Kidney (tissue), 14 donors: ENCODE measurements around the gene OTUD3. TPM values are rescaled to one million over a fixed set of nuclear protein-coding genes. Genes with fewer than 3 reads are reported as not detected.
"Not testable (repeated sequence)": the region's sequence is repeated elsewhere in the genome, so short reads cannot be mapped to it uniquely, and the experiment has no call there.

Experiments used
- DNase-seq, 5 donors: peaks; one replicate each; pipeline ENCODE4 v3.0.0-alpha.2; 2013 to 2020
- FAIRE-seq: peaks from 2 replicates; lab custom pipeline; 2012; peaks lifted over from hg19 to GRCh38; lab: Jason Lieb, UNC
- H3K27ac ChIP-seq, 2 donors: one replicate each; pipeline ENCODE4 v1.7.0; 2013; ENCODE audit warnings: low read depth in 2 of 2, low read length in 2 of 2, inconsistent platforms in 1 of 2
- H3K27me3 ChIP-seq: one replicate; pipeline ENCODE4 v1.7.1; 2013; ENCODE audit warnings: low read length, inconsistent platforms; ENCODE audit not compliant: control insufficient read depth, insufficient read depth
- H3K36me3 ChIP-seq, 3 donors: one replicate each; pipeline versions ENCODE4 v1.7.0 to v1.7.1; 2013; ENCODE audit warnings: low read length in 3 of 3, control low read depth in 1 of 3, inconsistent platforms in 1 of 3; ENCODE audit not compliant: insufficient read depth in 3 of 3, control insufficient read depth in 2 of 3
- H3K4me1 ChIP-seq, 3 donors: one replicate each; pipeline versions ENCODE4 v1.7.0 to v1.7.1; 2013; ENCODE audit warnings: low read length in 3 of 3, inconsistent platforms in 1 of 3, low read depth in 1 of 3; ENCODE audit not compliant: control insufficient read depth in 2 of 3, insufficient read depth in 2 of 3
- H3K4me3 ChIP-seq, 3 donors: one replicate each; pipeline versions ENCODE4 v1.7.0 to v1.8.1; 2013; ENCODE audit warnings: low read length in 3 of 3, control low read depth in 1 of 3, inconsistent platforms in 1 of 3
- H3K9ac ChIP-seq, 3 donors: one replicate each; pipeline versions ENCODE4 v1.7.0 to v1.7.1; 2013; ENCODE audit warnings: low read length in 3 of 3, control low read depth in 1 of 3, inconsistent platforms in 1 of 3
- H3K9me3 ChIP-seq, 3 donors: one replicate each; pipeline versions ENCODE4 v1.7.0 to v1.7.1; 2013; ENCODE audit warnings: low read length in 3 of 3, control low read depth in 1 of 3, inconsistent platforms in 1 of 3; ENCODE audit not compliant: control insufficient read depth in 2 of 3, insufficient read depth in 1 of 3
- intact Hi-C: fragments of 100-400 bp; cut with DNase I; formaldehyde crosslinking; loops from one replicate; pipeline ENCODE4 v1.11.1; 2022
- polyA plus RNA-seq: library from polyadenylated mRNA; stranded (reverse); fragments of 350-450 nt; fragmentation: Illumina TruSeq; extraction: RNeasy Lipid Tissue Mini Kit (QIAGEN cat#74804); gene quantifications from one replicate; pipeline ENCODE4 v1.2.3, GENCODE V29; 2014; ENCODE audit warnings: low read depth, low replicate concordance; ENCODE audit not compliant: insufficient read depth
- total RNA-seq: library from RNA; stranded (reverse); fragmentation: NEBNext Ultra II Directional; extraction: Animal tissue kit (Norgen Biotek cat#: 25700); gene quantifications from one replicate; pipeline ENCODE4 v1.2.1, GENCODE V29; 2021
- TF ChIP-seq, protein P1 (sequence below): IDR thresholded peaks from 3 replicates; pipeline ENCODE4 v1.5.1; 2012; ENCODE audit warnings: mild to moderate bottlenecking, moderate library complexity, borderline replicate concordance; ENCODE audit not compliant: insufficient read depth; ENCODE audit errors: extremely low read depth
- donor health status: control.
- donor health status: control.
- donor health status: control.
- donor health status: control.
- donor health status: control.
- donor health status: DM: yes; HTN: yes; CAD: no.
- donor health status: Normal renal cell carcinoma (clear cell type).

The OTUD3 gene
- total and polyA plus RNA-seq, 2 donors from 2014 or later = 2.5 to 12.9 TPM

DNA sequence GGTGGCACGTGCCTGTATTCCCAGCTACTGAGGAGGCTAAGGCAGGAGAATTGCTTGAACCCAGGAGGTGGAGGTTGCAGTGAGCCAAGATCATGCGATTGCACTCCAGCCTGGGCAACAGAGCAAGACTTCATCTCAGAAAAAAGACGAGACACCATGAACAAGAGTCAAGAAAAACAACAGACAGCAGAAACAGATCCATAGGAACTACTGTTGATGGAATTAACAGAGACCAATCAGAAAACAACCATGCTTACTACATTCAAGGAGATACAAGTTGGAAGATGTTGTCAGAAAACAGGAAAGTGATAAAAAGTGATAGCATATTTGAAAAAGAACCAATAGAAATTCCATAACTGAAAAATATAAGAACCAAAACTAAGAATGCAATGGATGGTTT is 19.3 kb upstream of the OTUD3 start:
- H3K4me3 ChIP-seq = no peak overlapping the region
- intact Hi-C loops = no loop called here
- peaks cover 0 to 4% (median 0%) of the 10 kb centered on the region in 3 donors for H3K9me3 ChIP-seq
- FAIRE-seq = no peak
- H3K27me3 ChIP-seq = no peaks in the 10 kb centered on the region
- H3K9ac ChIP-seq = no peak overlapping the region
- no peaks in the 10 kb centered on the region for H3K36me3 ChIP-seq
- no peak for DNase-seq
- no peak overlapping the region for H3K27ac ChIP-seq
- no peaks in the 10 kb centered on the region for H3K4me1 ChIP-seq
- TF ChIP-seq, protein P1, sequence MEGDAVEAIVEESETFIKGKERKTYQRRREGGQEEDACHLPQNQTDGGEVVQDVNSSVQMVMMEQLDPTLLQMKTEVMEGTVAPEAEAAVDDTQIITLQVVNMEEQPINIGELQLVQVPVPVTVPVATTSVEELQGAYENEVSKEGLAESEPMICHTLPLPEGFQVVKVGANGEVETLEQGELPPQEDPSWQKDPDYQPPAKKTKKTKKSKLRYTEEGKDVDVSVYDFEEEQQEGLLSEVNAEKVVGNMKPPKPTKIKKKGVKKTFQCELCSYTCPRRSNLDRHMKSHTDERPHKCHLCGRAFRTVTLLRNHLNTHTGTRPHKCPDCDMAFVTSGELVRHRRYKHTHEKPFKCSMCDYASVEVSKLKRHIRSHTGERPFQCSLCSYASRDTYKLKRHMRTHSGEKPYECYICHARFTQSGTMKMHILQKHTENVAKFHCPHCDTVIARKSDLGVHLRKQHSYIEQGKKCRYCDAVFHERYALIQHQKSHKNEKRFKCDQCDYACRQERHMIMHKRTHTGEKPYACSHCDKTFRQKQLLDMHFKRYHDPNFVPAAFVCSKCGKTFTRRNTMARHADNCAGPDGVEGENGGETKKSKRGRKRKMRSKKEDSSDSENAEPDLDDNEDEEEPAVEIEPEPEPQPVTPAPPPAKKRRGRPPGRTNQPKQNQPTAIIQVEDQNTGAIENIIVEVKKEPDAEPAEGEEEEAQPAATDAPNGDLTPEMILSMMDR = no peak

DNA sequence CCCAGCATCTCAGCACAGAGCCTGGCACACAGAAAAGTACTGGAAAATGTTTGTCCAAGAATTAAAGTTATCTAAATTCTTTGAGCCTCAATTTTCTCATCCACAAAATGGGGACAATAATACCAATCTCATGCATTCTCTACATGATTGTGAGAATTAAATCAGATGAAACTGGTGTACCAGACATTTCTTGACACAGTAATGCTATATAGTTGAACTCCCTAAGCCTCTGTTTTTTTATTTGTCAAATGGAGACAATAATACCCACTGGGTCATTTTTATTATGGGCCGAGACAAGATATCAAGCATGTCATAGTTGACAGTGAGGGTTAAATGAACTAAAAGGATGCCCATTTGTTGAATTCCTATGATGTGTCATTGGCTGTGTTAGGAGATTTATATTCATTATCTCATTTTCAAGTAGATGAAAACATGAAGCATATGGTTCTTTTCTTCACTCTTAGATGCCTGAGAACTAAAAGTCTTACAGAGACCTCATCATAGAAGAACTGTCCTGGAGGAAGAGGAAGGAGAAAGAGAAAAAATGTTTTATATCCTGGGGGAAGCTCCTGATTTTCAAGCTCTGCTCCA is 17.5 kb upstream of the OTUD3 start:
- DNase-seq (no peak), FAIRE-seq (no peak)
- no peak overlapping the region for H3K4me3 ChIP-seq
- H3K9ac ChIP-seq = no peak overlapping the region
- TF ChIP-seq, protein P1 = no peak
- peaks cover 0 to 4% (median 0%) of the 10 kb centered on the region in 3 donors for H3K9me3 ChIP-seq
- no peaks in the 10 kb centered on the region for H3K36me3 ChIP-seq
- intact Hi-C loops = no loop called here
- H3K27me3 ChIP-seq = no peaks in the 10 kb centered on the region
- no peaks in the 10 kb centered on the region for H3K4me1 ChIP-seq
- no peak overlapping the region for H3K27ac ChIP-seq

DNA sequence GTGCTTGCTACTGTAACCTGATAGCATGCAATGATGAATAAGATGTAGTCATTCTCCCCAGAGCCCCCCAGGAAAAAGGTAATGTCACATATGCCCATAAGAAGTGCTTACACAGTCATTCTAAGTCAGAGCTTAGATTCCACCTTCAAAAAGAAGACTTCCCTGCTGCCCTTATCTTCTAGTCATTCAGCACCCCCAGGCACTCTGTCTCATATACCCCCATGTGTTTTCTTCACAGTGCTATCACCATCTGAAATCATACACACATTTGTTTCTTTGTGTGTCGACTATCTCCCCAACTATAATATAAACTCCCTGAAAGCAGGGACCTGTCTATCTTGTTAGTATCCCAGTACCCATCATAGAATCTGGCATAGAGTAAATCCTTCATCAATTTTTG is 16.2 kb upstream of the OTUD3 start:
- FAIRE-seq = no peak
- Histone ChIP-seq H3K9ac (no peak overlapping the region), H3K27me3 (no peaks in the 10 kb centered on the region), H3K9me3 (peaks cover 0 to 4% (median 0%) of the 10 kb centered on the region in 3 donors), H3K36me3 (no peaks in the 10 kb centered on the region), H3K4me1 (no peaks in the 10 kb centered on the region), H3K27ac (no peak overlapping the region), H3K4me3 (no peak overlapping the region)
- no peak for DNase-seq
- TF ChIP-seq, protein P1 = no peak
- intact Hi-C loops = no loop called here

DNA sequence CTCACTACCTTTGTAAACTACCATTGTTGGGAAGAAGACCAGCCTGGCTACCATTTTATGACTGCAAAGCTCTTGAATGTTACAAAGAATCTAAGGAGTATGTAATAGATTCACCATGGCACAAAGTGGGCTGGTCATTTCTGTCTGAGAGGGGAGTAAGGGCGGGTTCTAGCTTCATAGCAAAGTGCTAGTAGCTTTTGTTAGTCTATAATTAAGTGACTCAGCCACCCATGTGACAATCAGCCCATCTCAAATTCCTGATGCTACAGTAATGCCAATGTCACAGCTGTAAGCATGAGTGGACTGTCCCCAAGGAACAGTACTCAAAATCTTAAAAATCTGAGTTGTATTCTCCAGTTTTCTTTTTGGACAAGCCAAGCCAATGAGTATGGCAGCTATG is 15.4 kb upstream of the OTUD3 start:
- intact Hi-C loops = no loop called here
- Histone ChIP-seq H3K4me1 (no peaks in the 10 kb centered on the region), H3K4me3 (no peak overlapping the region), H3K9me3 (peaks cover 0 to 4% (median 0%) of the 10 kb centered on the region in 3 donors), H3K27ac (no peak overlapping the region), H3K27me3 (no peaks in the 10 kb centered on the region), H3K36me3 (no peaks in the 10 kb centered on the region), H3K9ac (no peak overlapping the region)
- DNase-seq (peak in 3 of 5 donors; percentile 48 to 68 (median 67)), FAIRE-seq (no peak)
- TF ChIP-seq, protein P1 = no peak

DNA sequence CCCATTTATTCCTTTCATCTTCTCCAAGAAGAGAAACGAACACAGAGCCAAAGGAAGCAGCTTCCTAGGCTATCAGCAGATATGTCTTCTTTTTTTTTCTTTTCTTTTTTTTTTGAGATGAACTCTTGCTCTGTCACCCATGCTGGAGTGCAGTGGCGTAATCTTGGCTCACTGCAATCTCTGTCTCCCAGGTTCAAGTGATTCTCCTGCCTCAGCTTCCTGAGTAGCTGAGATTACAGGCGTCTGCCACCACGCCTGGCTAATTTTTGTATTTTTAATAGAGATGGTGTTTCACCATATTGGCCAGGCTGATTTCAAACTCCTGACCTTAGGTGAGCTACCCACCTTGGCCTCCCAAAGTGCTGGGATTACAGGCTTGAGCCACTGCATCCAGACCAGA is 13.6 kb upstream of the OTUD3 start:
- H3K27ac ChIP-seq, H3K9me3 ChIP-seq, DNase-seq, H3K4me1 ChIP-seq, FAIRE-seq, H3K36me3 ChIP-seq, H3K9ac ChIP-seq, H3K27me3 ChIP-seq, H3K4me3 ChIP-seq, intact Hi-C loops: not testable (repeated sequence)
